ENCODE measurements around the gene CCN2. TPM values are rescaled to one million over a fixed set of nuclear protein-coding genes. Genes with fewer than 3 reads are reported as not detected.
A peak's percentile ranks its signal among the peaks of the same experiment; 100 is the strongest.

The CCN2 gene
- total RNA-seq, 2 donors from 2014 or later, result 19.4 to 115 TPM

- no peak overlapping the region for H3K9ac ChIP-seq (ENCODE audit: low read depth in 2 of 2, low read length in 2 of 2)
- no peaks in the 10 kb centered on the region for H3K27me3 ChIP-seq
- no peak for TF ChIP-seq CTCF (IDR thresholded peaks at IDR 0.05)
- H3K27ac ChIP-seq, result no peak overlapping the region
- H3K9me3 ChIP-seq, result no peaks in the 10 kb centered on the region
- no peak for DNase-seq
- H3K4me3 ChIP-seq, result no peak overlapping the region
- intact Hi-C loops (cut with DNase I), result no loop called here
- H3K36me3 ChIP-seq, result no peaks in the 10 kb centered on the region
- no peaks in the 10 kb centered on the region for H3K4me1 ChIP-seq
Observed at GRCh38 chr6:131995917-131996316, 44.7 kb upstream of the CCN2 start.

GRCh38 chr6:131992557-131992956 is 41.4 kb upstream of the CCN2 start:
- TF ChIP-seq CTCF (IDR thresholded peaks at IDR 0.05), result no peak
- Histone ChIP-seq H3K4me3 (no peak overlapping the region), H3K9me3 (no peaks in the 10 kb centered on the region), H3K36me3 (no peaks in the 10 kb centered on the region), H3K4me1 (no peaks in the 10 kb centered on the region), H3K27ac (no peak overlapping the region), H3K9ac (ENCODE audit: low read depth in 2 of 2, low read length in 2 of 2) (no peak overlapping the region), H3K27me3 (no peaks in the 10 kb centered on the region)
- DNase-seq, result no peak
- intact Hi-C loops (cut with DNase I), result no loop called here

GRCh38 chr6:131989036-131989435 is 37.9 kb upstream of the CCN2 start:
- no peaks in the 10 kb centered on the region for H3K36me3 ChIP-seq
- DNase-seq, result no peak
- no peak overlapping the region for H3K9ac ChIP-seq (ENCODE audit: low read depth in 2 of 2, low read length in 2 of 2)
- H3K9me3 ChIP-seq, result no peaks in the 10 kb centered on the region
- intact Hi-C loops (cut with DNase I), result no loop called here
- no peak overlapping the region for H3K4me3 ChIP-seq
- no peaks in the 10 kb centered on the region for H3K27me3 ChIP-seq
- TF ChIP-seq CTCF (IDR thresholded peaks at IDR 0.05), result no peak
- H3K27ac ChIP-seq, result no peak overlapping the region
- H3K4me1 ChIP-seq, result no peaks in the 10 kb centered on the region

- H3K4me1 ChIP-seq, result no peaks in the 10 kb centered on the region
- TF ChIP-seq CTCF (IDR thresholded peaks at IDR 0.05), result no peak
- no peak overlapping the region for H3K27ac ChIP-seq
- no peak for DNase-seq
- no peak overlapping the region for H3K4me3 ChIP-seq
- H3K36me3 ChIP-seq, result no peaks in the 10 kb centered on the region
- no peaks in the 10 kb centered on the region for H3K9me3 ChIP-seq
- H3K9ac ChIP-seq (ENCODE audit: low read depth in 2 of 2, low read length in 2 of 2), result no peak overlapping the region
- H3K27me3 ChIP-seq, result no peaks in the 10 kb centered on the region
- intact Hi-C loops (cut with DNase I), result no loop called here
Observed at GRCh38 chr6:131982740-131983259, 31.6 kb upstream of the CCN2 start.

GRCh38 chr6:131981624-131981978 is 30.4 kb upstream of the CCN2 start:
- DNase-seq, result no peak
- no peaks in the 10 kb centered on the region for H3K4me1 ChIP-seq
- peak overlapping the region; percentile 51 for H3K27ac ChIP-seq
- no peaks in the 10 kb centered on the region for H3K9me3 ChIP-seq
- TF ChIP-seq CTCF (IDR thresholded peaks at IDR 0.05), result no peak
- peak overlapping the region in 1 of 2 donors; percentile 43 for H3K9ac ChIP-seq (ENCODE audit: low read depth in 2 of 2, low read length in 2 of 2)
- no peaks in the 10 kb centered on the region for H3K36me3 ChIP-seq
- no peaks in the 10 kb centered on the region for H3K27me3 ChIP-seq
- no peak overlapping the region for H3K4me3 ChIP-seq
- intact Hi-C loops (cut with DNase I), result no loop called here
